B cell (primary cell): ENCODE data around the gene ETFA.

ENCODE experiments used
- CTCF ChIP-seq: fragments of 200-600 bp; IDR thresholded peaks from one replicate; pipeline ENCODE4 v1.8.0; 2022; ENCODE audit warnings: antibody characterized with exemption, mild to moderate bottlenecking
- EZH2 ChIP-seq: IDR thresholded peaks from 2 replicates; pipeline ENCODE4 v1.6.1; 2012; ENCODE audit warnings: borderline replicate concordance, low read depth, mild to moderate bottlenecking, moderate library complexity, low read length; ENCODE audit not compliant: insufficient read depth, poor library complexity, severe bottlenecking

GRCh38 chr15:76347482-76348055 is 36.3 kb upstream of the ETFA start:
- no peak for TF ChIP-seq CTCF
- no peak for TF ChIP-seq EZH2
